Uterus (tissue), 2 donors: ENCODE results near the gene GPR37L1.

ENCODE experiments used
- POLR2A ChIP-seq, 2 donors: fragments of 450-650 bp; IDR thresholded peaks; one replicate each; pipeline ENCODE4 v1.6.1; 2016; ENCODE audit warnings: antibody characterized with exemption in 2 of 2, mild to moderate bottlenecking in 1 of 2, moderate library complexity in 1 of 2
- TF ChIP-seq, protein P1 (sequence below), 4 experiments: fragments of 200-600 bp in 2 of 4; fragments of 450-650 bp in 2 of 4; sonication (generic) in 2 of 4; IDR thresholded peaks; one replicate each; pipeline ENCODE4 v1.5.1; 2016 to 2019; ENCODE audit warnings: antibody characterized with exemption in 4 of 4, mild to moderate bottlenecking in 2 of 4, moderate library complexity in 1 of 4

- TF ChIP-seq, protein P1, sequence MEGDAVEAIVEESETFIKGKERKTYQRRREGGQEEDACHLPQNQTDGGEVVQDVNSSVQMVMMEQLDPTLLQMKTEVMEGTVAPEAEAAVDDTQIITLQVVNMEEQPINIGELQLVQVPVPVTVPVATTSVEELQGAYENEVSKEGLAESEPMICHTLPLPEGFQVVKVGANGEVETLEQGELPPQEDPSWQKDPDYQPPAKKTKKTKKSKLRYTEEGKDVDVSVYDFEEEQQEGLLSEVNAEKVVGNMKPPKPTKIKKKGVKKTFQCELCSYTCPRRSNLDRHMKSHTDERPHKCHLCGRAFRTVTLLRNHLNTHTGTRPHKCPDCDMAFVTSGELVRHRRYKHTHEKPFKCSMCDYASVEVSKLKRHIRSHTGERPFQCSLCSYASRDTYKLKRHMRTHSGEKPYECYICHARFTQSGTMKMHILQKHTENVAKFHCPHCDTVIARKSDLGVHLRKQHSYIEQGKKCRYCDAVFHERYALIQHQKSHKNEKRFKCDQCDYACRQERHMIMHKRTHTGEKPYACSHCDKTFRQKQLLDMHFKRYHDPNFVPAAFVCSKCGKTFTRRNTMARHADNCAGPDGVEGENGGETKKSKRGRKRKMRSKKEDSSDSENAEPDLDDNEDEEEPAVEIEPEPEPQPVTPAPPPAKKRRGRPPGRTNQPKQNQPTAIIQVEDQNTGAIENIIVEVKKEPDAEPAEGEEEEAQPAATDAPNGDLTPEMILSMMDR (IDR thresholded peaks at IDR 0.05): no peak
- no peak for TF ChIP-seq POLR2A (IDR thresholded peaks at IDR 0.05)
These were observed 1.4 kb downstream of the GPR37L1 start for GRCh38 chr1:202124142-202124541.
